GM19025 (cell line): Measurements from ENCODE around the gene PGLYRP3.
"Not testable (repeated sequence)": the region's sequence is repeated elsewhere in the genome, so short reads cannot be mapped to it uniquely, and the experiment has no call there.

Source experiments
- ATAC-seq: cut with Tn5 transposase; IDR thresholded peaks from one replicate; pipeline ENCODE4 v1.9.1; 2021; ENCODE audit warnings: mild to moderate bottlenecking, low read depth, moderate library complexity; ENCODE audit not compliant: unreplicated experiment

Gene PGLYRP3

DNA sequence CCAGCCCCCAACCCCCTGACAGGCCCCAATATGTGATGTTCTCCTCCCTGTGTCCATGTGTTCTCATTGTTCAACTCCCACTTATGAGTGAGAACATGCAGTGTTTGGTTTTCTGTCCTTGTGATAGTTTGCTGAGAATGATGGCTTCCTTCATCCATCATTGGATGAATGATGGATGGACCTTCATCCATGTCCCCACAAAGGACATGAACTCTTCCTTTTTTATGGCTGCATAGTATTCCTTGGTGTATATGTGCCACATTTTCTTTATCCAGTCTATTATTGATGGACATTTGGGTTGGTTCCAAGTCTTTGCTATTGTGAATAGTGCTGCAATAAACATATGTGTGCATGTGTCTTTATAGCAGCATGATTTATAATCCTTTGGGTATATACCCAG, 1.6 kb upstream of the PGLYRP3 start:
- ATAC-seq = not testable (repeated sequence)

DNA sequence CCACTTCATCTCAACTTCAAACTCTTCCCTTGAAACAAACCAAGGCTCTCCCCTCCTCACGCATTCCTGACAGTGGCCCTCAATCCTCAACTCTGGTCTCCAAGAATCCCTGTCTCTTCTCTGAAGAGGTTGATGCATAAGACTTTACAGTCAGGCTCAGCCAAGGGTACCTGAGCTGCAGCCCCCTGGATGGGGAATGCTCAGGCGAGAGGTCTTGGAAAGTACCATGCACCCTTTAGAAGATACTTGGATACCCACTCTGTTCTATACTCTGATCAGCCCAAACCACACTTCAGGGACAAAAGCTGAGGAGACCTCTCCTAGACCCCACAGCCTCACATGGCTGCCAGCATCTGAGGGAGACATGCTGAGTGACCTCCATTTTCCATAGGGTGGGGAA, 536 bp upstream of the PGLYRP3 start:
- no peak for ATAC-seq

DNA sequence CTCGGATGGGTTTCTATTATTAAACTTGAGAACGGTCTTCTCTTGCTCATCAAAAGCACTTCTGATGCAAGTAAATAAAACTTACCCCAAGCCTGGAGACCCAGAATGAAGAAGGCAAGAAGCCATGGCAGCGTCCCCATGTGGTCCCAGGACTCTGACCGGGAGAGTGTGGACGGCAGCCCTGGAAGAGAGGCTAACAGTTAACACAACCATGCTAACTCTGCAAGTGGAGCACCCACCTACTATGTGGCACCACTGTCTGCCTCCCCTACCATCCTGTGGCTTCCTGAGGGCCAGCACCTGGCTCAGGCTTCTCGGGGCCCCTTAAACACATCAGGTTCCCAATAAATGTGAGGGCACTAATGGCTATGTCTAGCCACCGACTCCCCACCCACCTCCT, 2.2 kb downstream of the PGLYRP3 start:
- no peak for ATAC-seq

DNA sequence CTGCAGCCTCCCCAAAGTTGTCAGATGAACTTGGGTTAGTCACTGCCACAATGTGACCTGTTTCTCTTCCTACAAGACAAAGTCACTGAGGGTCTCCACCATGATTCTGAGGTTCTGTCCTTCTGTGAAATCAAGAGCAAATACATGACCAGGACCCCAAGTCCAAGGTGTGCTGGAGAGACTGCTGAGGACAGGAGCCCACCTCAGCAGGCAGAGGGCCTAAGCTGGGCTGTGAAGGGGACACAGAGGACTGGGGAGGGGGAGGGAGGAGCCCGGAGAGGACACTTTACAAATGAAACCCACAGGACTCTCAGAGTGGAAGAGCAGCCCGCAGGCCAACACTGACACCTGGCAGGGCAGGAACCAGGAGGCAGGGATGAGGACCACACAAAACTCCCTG, 3.3 kb downstream of the PGLYRP3 start:
- ATAC-seq = no peak

DNA sequence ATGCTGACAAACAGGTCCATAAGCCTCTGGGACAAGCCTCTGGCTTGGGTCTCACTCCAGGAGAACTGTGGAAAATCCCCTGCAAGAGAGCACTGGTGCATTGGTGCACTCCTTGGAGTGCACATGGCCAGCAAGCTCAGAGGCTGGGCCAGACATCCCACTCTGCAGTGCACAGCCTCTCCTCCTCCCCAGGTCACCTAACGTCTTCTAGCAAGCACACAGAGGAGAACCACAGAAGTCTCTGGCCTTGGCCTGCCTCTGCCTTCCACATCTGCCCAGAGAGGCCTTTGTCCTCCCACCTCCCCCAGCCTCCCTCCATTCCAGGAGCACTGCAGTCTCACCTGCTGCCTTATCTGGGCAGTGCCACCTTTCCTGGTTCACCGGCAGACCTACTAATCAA, 4.2 kb downstream of the PGLYRP3 start:
- ATAC-seq = no peak

DNA sequence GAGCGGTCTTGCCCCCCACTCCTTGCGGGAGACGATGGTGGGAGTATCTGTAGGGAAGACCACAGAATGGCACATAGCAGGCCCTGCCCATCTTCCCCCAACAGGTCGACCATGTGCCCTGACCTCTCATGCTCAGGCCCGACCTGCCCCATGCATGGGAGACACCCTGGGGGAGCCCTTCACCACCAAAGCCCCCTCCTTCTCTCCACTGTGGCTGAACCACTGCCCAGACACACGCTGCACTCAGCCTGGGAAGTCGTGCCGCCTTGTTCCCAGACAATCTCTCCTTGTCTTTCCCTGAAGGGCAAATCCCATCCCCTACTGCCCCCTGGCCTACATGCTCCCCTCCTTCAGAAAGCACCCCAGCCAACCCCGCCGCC, 5.5 kb downstream of the PGLYRP3 start:
- no peak for ATAC-seq

DNA sequence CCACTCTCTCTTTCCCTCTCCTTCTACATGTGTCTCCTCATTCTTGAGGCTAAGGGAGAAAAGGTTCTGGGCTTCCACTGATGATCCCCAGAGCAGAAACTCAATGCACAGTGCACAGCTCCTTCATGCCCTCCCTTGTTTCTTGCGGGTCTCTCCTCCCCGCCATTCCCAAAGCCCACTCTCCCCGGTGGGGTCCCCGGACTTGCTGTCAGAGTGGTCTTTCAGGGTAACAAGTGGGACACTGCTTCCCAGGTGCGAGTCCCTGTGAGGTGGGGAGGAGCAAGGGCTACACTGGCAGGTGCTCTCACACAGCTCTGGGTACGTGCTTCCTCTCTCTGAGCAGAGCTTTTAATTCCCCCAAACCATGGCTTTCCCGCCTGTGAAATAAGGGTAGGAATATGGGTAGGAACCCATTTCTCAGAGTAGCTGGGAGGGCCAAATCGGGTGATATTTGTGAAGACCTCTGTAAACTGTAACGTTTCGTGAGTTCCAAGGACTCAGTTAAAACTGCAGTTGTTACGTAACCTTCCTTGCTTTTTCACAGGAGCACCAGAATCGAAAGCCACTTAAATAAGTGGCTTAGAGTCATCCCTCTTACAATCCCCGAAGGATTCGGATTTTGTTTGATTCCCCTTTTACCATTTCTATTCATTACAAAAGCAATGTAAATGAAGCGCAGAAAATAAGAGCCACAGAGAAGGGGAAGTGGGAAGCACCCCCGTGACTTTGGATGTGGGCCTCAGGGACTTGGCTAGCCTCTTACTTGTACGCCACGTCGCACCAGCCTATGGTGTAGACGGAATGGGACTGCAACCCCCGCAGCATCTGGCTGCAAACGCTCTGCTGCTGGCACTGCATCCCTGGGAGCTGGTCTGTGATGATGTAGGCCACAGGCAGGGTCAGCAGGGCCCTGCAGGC, 6.2 kb downstream of the PGLYRP3 start:
- no peak for ATAC-seq

DNA sequence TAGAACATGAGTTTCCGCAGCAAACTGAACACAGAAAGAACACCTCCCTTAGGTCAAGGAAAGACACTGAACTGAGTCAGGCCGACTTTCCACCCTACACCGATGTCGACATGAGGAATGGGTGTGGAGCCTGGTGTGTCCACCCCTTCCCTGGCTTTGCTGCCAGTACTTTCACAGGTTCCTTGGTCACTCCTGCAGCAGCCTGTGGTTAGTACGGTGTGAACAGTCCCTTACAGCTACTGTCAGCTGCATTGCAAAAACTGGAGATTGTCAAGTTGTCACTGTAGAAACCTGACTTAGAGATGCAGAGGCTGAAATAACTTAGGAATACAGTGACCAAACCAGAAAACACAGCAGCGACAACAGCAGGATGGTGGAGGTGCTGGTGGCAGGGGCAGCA, 7.1 kb downstream of the PGLYRP3 start:
- ATAC-seq = no peak

DNA sequence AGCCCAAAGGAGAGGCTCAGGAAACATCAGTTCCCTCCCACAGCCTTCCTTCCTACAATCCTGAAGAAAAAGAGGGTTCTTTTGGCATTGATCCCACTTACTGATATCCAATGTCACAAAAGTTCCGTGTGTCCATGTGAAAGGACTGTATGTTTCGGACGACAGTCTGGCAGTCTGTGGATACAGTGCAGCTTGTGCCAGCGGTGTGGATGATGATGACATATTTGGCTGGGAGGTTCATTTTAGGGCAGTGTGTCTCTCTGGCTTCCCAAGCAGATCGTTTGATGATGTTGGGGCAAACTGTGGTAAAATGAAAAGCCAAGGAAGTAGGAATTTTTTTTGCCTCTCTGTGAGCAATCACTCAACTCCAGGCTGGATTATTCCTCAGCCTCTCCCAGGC, 10.4 kb downstream of the PGLYRP3 start:
- ATAC-seq = no peak

DNA sequence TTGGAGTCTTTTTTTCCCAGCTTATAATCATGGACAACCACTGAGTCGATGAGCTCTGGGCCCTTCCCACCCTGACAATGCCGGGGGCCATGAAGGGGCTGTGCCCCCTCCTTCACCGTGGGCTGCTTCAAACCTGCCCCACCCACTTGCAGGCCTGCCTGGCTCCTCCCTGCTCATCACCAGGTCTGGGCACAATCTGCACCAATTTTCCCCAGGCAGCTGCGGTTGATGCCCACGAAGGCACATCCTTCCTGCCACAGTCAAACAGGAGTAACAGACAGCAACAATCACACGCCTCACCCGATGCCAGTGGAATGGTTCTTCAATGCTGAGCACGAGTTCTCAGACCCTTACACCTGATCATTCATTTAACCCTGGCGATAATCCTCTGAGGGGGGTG, 18.9 kb downstream of the PGLYRP3 start:
- no peak for ATAC-seq

DNA sequence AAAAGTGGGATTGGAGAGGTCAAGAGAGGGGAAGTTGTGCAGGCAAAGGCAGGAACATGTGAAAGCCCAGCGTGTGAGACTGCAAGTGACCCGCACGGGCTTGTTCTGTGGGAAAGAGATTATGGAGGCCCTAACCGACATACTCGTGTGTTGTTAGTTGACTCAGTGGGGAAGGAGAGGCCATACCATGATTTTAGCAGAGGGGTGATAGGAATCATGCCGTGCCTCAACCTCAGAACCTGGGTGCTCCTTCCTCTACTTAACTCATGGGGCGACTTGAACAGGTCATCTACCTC, 19.3 kb downstream of the PGLYRP3 start:
- no peak for ATAC-seq

DNA sequence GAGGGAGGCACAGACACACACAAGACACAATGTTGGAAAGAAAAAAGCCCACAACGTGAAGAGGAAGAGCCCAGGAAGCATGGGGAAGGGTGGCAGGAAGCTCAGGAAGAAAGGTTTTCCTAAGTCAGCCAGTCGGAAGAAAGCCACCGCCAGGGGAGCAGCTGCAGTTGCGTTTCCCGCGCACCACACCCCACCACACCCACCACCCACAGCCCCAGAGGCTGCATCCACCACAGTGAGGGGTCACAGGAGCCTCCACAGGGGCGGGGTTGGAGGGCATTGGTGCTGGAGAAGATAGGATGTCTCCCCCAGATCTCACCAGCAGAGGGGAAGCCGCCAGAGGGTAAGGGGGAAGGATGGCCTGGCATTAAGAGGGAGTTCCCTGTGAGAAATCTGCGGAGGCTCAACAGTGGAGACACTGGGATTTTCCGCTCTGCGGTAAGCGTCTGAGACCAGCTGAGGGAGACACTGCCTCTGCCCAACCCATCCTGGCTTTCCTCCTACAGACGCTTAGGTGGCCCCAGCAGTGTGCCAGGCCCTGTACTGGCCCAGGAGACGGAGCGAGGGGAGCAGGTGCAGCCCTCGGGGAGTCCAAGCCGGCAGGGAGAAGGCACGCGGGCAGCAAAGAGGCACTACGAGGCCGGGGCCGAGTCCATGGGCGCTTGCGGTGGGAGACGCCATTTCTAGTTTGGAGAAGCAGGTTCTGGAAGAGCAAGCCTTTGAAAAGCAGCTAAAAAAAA, 19.8 kb downstream of the PGLYRP3 start:
- no peak for ATAC-seq

DNA sequence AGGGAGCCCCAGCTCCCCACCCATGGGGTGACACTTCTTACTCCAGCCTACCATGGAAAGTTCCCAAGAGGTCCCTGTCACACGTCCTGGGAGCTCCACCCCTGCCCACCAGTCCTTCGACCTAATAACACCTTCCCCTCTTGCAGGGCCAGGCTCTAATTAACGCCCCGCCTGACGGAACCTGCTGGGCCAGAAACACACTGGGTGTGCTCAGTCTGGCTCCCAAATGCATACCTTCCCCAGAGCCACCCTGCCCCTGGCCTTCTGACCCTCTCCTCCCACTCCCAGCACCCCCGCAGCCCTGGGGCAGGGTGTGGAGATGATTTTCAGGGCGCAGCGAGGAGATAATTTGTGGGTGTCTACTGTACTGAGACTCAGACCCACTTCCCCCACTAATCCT, 20.6 kb downstream of the PGLYRP3 start:
- no peak for ATAC-seq

DNA sequence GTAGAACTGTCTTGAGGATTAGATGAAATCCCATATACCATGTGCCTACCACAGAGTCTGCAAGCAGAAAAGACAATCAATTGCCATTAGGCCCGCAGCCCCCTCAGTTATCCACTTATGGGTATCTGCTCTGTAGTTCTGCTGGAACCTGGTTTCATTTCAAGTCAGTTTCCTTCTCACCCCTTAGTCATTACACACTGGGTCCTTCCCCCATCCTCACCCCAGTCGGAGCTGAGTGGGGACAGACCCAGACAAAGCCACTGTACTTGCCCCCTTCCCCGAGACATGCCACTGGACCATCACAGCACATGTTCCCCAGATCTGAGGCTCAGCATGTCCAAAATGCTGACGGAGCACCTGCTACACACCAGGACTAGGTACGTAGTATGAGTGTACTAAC, 21.2 kb downstream of the PGLYRP3 start:
- ATAC-seq = peak; percentile 61

DNA sequence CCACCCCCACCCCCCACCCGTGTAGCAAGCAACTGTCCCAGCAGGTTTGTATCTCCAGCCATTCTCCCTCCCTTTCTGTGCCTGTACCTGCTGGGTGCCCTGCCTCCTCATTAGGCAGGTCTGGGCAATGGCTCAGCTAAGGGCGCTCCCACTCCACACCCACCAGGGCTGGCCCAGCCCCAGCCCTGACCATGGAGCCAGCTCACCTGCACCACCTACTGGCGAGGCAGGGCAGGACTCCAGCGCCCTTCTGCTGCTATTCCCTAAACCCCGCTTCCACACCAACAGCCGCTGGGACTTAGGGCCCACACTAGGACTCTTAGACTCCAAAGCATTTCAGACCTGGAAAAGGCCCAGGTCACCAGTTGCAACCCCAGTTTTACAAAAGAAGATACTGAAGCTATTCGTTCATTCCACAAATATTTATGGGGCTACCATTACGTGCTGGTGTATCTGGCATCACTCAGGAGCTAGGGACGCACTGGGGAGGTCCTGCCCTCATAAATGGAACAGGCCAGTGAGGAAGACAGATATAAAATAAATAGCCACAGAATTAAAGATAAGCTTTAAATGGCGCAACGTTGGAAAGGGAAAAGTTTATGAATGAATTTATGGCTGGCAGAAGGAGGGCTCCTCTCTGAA, 24.0 kb downstream of the PGLYRP3 start:
- no peak for ATAC-seq

DNA sequence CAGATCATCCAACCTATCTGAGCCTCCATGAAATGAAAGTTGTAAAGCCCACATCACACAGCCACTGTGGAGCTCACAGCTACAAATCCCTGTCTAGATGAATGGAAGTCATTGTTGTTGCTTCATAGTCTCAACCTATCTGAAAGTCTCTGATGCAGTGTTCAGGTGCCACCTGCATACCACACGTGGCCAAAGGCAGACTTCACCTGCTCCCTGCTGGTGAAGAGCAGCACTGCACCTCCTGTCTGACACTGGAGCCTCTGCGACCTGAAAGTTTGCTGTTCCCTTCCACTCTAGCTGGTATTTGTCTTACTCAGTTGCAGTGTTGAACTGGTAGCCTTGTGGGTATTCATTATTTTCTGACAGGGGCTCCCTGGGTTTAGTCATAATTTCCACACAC, 34.9 kb downstream of the PGLYRP3 start:
- peak; percentile 69 for ATAC-seq

DNA sequence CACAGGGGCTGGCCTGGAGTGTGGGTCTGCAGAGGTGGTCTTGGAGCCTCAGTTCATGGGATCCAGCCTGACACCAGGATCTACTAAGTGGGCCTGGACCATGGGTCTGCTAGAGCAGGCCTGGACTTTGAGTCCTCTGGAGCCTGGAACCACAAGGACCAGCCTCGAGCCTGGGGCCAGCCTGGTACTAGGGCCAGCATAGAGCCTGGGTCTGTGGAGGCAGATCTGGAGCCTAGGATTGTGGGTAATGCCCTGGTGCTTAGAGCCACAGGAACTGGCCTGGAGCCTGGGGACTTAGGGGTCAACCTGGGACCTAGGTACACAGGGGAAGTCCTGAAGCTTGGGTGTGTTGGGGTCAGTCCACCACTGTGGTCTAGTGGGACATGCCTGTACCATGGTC, 40.6 kb downstream of the PGLYRP3 start:
- no peak for ATAC-seq

DNA sequence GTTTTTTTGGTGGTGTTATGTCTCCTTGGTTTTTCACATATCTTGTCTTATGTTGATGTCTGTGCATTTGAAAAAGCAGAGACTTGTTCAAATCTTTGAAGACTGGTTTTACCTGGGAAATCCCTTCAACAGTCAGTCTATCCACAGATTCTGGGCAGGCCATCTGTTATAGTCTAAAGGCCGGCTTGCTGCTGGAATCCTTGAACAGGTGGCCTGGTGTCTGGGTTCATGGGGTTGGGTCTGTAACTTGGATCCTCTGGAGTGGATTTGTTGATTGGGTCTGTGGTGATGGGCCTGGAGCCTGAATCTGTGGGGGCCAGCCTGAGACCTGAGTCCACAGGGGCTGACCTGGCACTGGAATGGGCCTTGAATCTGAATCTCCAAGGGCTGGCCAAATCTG, 41.0 kb downstream of the PGLYRP3 start:
- no peak for ATAC-seq

DNA sequence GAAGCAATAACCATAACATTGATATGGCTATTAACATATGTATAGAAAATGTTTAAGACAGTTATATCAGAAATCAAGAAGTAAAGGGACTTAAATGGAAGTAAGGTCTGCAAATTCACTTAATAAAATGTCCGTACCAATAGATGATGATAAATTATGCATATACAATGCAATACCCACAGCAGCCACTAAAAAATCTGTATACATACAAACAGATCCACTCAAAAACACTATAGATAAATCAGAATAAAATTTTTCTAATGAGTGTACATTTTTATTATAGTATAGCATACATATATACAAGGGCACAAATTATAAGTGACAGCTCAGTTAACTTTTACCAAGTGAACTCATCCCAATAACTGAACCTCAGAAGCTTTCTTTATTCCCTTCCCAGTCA, 47.3 kb downstream of the PGLYRP3 start:
- no peak for ATAC-seq

DNA sequence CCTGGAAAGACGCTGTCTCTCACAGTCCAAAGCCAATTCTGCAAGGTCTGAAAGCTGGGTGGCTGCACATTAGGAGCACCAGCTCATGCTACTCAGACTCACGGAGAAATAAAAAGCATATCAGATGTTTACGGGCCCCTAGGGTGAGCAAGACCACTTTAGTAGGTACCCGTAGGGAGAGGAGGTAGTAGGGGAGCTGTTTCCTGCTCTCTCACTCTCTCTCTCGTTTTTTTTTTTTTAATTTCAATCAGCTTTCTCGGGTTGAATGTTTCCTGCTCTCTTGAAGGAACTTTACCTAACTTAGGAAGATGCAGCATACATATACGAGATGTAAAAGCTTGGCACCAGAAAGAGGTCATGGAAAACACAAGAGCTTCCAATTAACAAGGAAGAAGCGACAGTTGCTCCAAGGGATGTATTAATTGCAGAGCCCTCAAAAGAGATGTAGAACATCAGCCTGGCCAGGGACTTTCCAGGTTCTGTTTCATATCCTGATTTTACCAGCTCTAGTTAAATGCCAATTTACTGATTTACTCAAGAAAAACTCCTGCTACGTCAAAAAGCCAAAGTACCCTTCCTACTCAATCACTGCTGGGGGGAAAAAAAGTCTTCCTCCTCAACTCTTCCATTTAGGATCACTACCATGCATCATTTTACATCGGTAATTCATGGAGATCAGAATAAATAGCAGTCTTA, 50.1 kb downstream of the PGLYRP3 start:
- ATAC-seq = no peak

DNA sequence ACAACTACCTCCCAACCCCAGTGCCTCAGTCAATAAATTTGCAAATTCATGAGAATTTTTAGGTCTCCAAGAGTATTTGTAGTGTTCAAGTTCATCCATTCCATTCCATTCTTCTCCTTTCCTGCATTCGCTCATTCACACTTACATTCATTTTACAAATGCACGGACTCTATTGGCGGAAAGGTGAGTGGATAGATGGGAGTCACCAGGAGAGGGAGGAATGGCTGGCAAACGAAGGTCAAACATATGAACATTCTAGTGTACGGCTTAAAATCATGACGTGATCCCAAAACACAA, 50.7 kb downstream of the PGLYRP3 start:
- no peak for ATAC-seq
